Mononuclear cell (primary cell): ENCODE data around the gene TMBIM4. TPM values are rescaled to one million over a fixed set of nuclear protein-coding genes. Genes with fewer than 3 reads are reported as not detected.

Experiments
- H3K27me3 ChIP-seq: 2 replicates; pipeline ENCODE4 v1.6.0; 2011; ENCODE audit warnings: low read length, control low read depth; ENCODE audit not compliant: insufficient read depth
- H3K4me1 ChIP-seq: 2 replicates; pipeline ENCODE4 v1.5.1; 2011; ENCODE audit warnings: mild to moderate bottlenecking, low read length, control low read depth; ENCODE audit not compliant: insufficient read depth
- H3K4me3 ChIP-seq: 2 replicates; pipeline ENCODE4 v1.5.1; 2011; ENCODE audit warnings: mild to moderate bottlenecking, low read length, moderate library complexity
- H3K9me3 ChIP-seq: 2 replicates; pipeline ENCODE4 v1.5.1; 2011; ENCODE audit warnings: low read depth, mild to moderate bottlenecking, control low read depth, low read length
- total RNA-seq: library from RNA; depleted of rRNA; stranded (reverse); fragments of >200 nt; gene quantifications from one replicate; pipeline ENCODE4 v1.2.3, GENCODE V29; 2012

TMBIM4 gene
- total RNA-seq, 1 donor = 69.9 TPM

GRCh38 chr12:66137937-66138336, 31.9 kb downstream of the TMBIM4 start:
- Histone ChIP-seq H3K4me1 (peaks cover 7% of the 10 kb centered on the region), H3K4me3 (no peak overlapping the region), H3K9me3 (peaks cover 26% of the 10 kb centered on the region), H3K27me3 (no peaks in the 10 kb centered on the region)

- Histone ChIP-seq H3K9me3 (no peaks in the 10 kb centered on the region), H3K4me1 (peaks cover 26% of the 10 kb centered on the region), H3K27me3 (no peaks in the 10 kb centered on the region), H3K4me3 (no peak overlapping the region)
Measured at GRCh38 chr12:66132408-66132807, 37.4 kb downstream of the TMBIM4 start.

- Histone ChIP-seq H3K9me3 (no peaks in the 10 kb centered on the region), H3K4me3 (peak overlapping the region; percentile 93), H3K4me1 (peaks cover 26% of the 10 kb centered on the region), H3K27me3 (no peaks in the 10 kb centered on the region)
Measured at GRCh38 chr12:66131067-66131688, 38.6 kb downstream of the TMBIM4 start.

- Histone ChIP-seq H3K27me3 (no peaks in the 10 kb centered on the region), H3K4me1 (peaks cover 26% of the 10 kb centered on the region), H3K4me3 (peak within 1 kb of the TSS; percentile 93), H3K9me3 (no peaks in the 10 kb centered on the region)
Measured at GRCh38 chr12:66130267-66131066, 39.3 kb downstream of the TMBIM4 start, which contains the start of gene LLPH. TSS of gene LLPH (minus strand) at chr12:66130750. CDS start at chr12:66129106, 1,644 bp downstream.

GRCh38 chr12:66129934-66130266, 39.9 kb downstream of the TMBIM4 start:
- H3K27me3 ChIP-seq = no peaks in the 10 kb centered on the region
- peaks cover 26% of the 10 kb centered on the region for H3K4me1 ChIP-seq
- no peaks in the 10 kb centered on the region for H3K9me3 ChIP-seq
- H3K4me3 ChIP-seq = peak overlapping the region; percentile 93

GRCh38 chr12:66127650-66128049, 42.1 kb downstream of the TMBIM4 start:
- Histone ChIP-seq H3K4me1 (peaks cover 22% of the 10 kb centered on the region), H3K27me3 (no peaks in the 10 kb centered on the region), H3K9me3 (no peaks in the 10 kb centered on the region), H3K4me3 (no peak overlapping the region)

GRCh38 chr12:66120477-66120876, 49.3 kb downstream of the TMBIM4 start:
- H3K4me3 ChIP-seq = no peak overlapping the region
- H3K27me3 ChIP-seq = no peaks in the 10 kb centered on the region
- peaks cover 5% of the 10 kb centered on the region for H3K4me1 ChIP-seq
- no peaks in the 10 kb centered on the region for H3K9me3 ChIP-seq

GRCh38 chr12:66119870-66120241, 49.9 kb downstream of the TMBIM4 start:
- no peaks in the 10 kb centered on the region for H3K27me3 ChIP-seq
- H3K4me1 ChIP-seq = peaks cover 5% of the 10 kb centered on the region
- H3K9me3 ChIP-seq = no peaks in the 10 kb centered on the region
- no peak overlapping the region for H3K4me3 ChIP-seq

GRCh38 chr12:66119229-66119869, 50.4 kb downstream of the TMBIM4 start:
- Histone ChIP-seq H3K27me3 (no peaks in the 10 kb centered on the region), H3K9me3 (no peaks in the 10 kb centered on the region), H3K4me1 (peaks cover 5% of the 10 kb centered on the region), H3K4me3 (no peak overlapping the region)

GRCh38 chr12:66118240-66118891, 51.4 kb downstream of the TMBIM4 start:
- H3K27me3 ChIP-seq = no peaks in the 10 kb centered on the region
- H3K4me1 ChIP-seq = peaks cover 5% of the 10 kb centered on the region
- H3K4me3 ChIP-seq = no peak overlapping the region
- H3K9me3 ChIP-seq = no peaks in the 10 kb centered on the region

- Histone ChIP-seq H3K4me3 (no peak overlapping the region), H3K4me1 (peaks cover 5% of the 10 kb centered on the region), H3K27me3 (no peaks in the 10 kb centered on the region), H3K9me3 (no peaks in the 10 kb centered on the region)
Measured at GRCh38 chr12:66117242-66117641, 52.6 kb downstream of the TMBIM4 start.

- peaks cover 3% of the 10 kb centered on the region for H3K4me1 ChIP-seq
- no peaks in the 10 kb centered on the region for H3K27me3 ChIP-seq
- no peaks in the 10 kb centered on the region for H3K9me3 ChIP-seq
- no peak overlapping the region for H3K4me3 ChIP-seq
Measured at GRCh38 chr12:66115071-66115600, 54.7 kb downstream of the TMBIM4 start.

GRCh38 chr12:66113471-66113870, 56.3 kb downstream of the TMBIM4 start:
- H3K27me3 ChIP-seq = no peaks in the 10 kb centered on the region
- H3K4me1 ChIP-seq = no peaks in the 10 kb centered on the region
- no peaks in the 10 kb centered on the region for H3K9me3 ChIP-seq
- H3K4me3 ChIP-seq = no peak overlapping the region

- Histone ChIP-seq H3K4me3 (no peak overlapping the region), H3K4me1 (peaks cover 7% of the 10 kb centered on the region), H3K27me3 (no peaks in the 10 kb centered on the region), H3K9me3 (no peaks in the 10 kb centered on the region)
Measured at GRCh38 chr12:66111605-66112004, 58.2 kb downstream of the TMBIM4 start.

- Histone ChIP-seq H3K27me3 (no peaks in the 10 kb centered on the region), H3K9me3 (no peaks in the 10 kb centered on the region), H3K4me3 (no peak overlapping the region), H3K4me1 (peaks cover 7% of the 10 kb centered on the region)
Measured at GRCh38 chr12:66109056-66109455, 60.7 kb downstream of the TMBIM4 start.
